Measurements from ENCODE around the gene YIPF4. TPM values are rescaled to one million over a fixed set of nuclear protein-coding genes. Genes with fewer than 3 reads are reported as not detected.
"Not testable (repeated sequence)": the region's sequence is repeated elsewhere in the genome, so short reads cannot be mapped to it uniquely, and the experiment has no call there.

YIPF4 gene
- total RNA-seq, 1 donor from 2014 or later: 15.1 TPM

DNA sequence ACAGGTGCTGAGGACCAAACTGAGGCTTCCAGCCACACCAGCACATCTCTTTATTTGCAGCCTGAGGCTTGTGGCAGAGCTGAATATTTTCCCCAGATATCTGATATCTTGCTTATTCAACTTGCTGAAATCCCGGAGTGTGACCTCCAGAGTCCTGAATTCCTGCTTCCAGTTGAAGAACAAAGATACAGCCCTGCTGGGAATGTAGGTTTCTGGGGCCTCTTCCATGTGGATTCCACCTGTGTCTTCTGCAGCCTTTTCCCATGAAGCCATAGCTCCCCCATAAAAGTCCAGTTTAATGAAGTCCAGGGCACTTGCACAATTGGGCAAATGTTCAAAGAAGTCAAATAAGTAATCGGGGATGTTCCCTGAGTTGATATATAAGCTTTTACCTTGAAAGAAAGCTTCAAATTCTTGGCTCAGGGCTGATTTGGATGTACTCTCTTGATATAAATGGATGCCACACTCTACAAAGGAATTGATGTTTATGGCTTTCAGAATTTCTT lies 27.9 kb upstream of the YIPF4 start:
- H3K4me1 ChIP-seq (ENCODE audit: control insufficient read depth in 3 of 3, insufficient read depth in 3 of 3, low read length in 3 of 3): no peaks in the 10 kb centered on the region
- no peak overlapping the region for H3K27ac ChIP-seq (ENCODE audit: low read depth, low read length)
- H3K9me3 ChIP-seq (ENCODE audit: control insufficient read depth in 3 of 3, low read length in 3 of 3): no peaks in the 10 kb centered on the region
- no peak overlapping the region for H3K4me3 ChIP-seq (ENCODE audit: low read length in 3 of 3)
- H3K27me3 ChIP-seq (ENCODE audit: control insufficient read depth in 3 of 3, insufficient read depth in 3 of 3, low read length in 3 of 3): no peaks in the 10 kb centered on the region
- H3K36me3 ChIP-seq (ENCODE audit: control insufficient read depth in 3 of 3, insufficient read depth in 3 of 3, low read length in 3 of 3): no peaks in the 10 kb centered on the region
- no peak overlapping the region for H3K9ac ChIP-seq (ENCODE audit: low read depth in 1 of 3, low read length in 3 of 3)

DNA sequence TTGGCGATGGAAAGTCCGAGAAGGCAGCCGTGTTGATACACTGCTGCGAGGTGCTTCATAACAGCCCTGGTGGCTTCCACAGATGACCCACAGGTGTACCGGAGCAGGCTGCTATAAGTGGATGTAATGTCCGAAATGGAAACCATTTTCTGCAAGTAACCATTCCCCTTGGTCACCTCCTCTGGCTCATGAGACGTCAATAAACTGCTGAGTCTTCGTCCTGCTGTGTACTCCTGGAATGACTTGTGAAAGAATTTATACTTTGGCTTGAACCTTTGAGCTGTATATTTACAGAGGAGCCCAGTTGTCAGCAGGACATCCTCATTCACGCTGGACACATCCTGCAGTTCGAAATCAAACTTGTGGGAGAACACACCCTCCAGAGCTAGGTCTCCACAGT lies 27.4 kb upstream of the YIPF4 start:
- H3K27me3 ChIP-seq (ENCODE audit: control insufficient read depth in 3 of 3, insufficient read depth in 3 of 3, low read length in 3 of 3): no peaks in the 10 kb centered on the region
- no peaks in the 10 kb centered on the region for H3K9me3 ChIP-seq (ENCODE audit: control insufficient read depth in 3 of 3, low read length in 3 of 3)
- no peak overlapping the region for H3K27ac ChIP-seq (ENCODE audit: low read depth, low read length)
- H3K4me1 ChIP-seq (ENCODE audit: control insufficient read depth in 3 of 3, insufficient read depth in 3 of 3, low read length in 3 of 3): no peaks in the 10 kb centered on the region
- no peak overlapping the region for H3K9ac ChIP-seq (ENCODE audit: low read depth in 1 of 3, low read length in 3 of 3)
- H3K4me3 ChIP-seq (ENCODE audit: low read length in 3 of 3): no peak overlapping the region
- no peaks in the 10 kb centered on the region for H3K36me3 ChIP-seq (ENCODE audit: control insufficient read depth in 3 of 3, insufficient read depth in 3 of 3, low read length in 3 of 3)

DNA sequence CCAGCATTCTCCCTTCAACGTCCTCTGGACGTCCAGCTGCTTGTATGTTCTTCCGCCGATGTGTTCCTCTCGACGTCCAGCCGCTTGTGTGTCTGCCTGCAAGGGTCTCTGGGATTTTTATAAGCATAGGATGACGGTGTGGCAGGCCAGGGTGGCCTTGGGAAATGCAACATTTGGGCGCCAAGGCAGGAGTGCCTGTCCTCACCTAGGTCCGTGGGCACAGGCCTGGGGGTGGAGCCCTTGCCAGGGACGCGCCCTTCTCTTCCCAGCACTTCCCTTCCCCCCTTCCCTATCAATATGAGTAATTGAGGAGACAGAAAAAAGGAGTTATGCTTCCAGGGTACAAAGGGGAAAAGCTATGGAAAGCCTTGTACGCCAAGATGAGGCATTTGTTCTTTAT lies 19.5 kb upstream of the YIPF4 start:
- Histone ChIP-seq H3K4me1 (ENCODE audit: control insufficient read depth in 3 of 3, insufficient read depth in 3 of 3, low read length in 3 of 3) (no peaks in the 10 kb centered on the region), H3K27me3 (ENCODE audit: control insufficient read depth in 3 of 3, insufficient read depth in 3 of 3, low read length in 3 of 3) (peaks cover 0 to 3% (median 3%) of the 10 kb centered on the region in 3 donors), H3K9me3 (ENCODE audit: control insufficient read depth in 3 of 3, low read length in 3 of 3) (no peaks in the 10 kb centered on the region), H3K9ac (ENCODE audit: low read depth in 1 of 3, low read length in 3 of 3) (no peak overlapping the region), H3K4me3 (ENCODE audit: low read length in 3 of 3) (no peak overlapping the region), H3K36me3 (ENCODE audit: control insufficient read depth in 3 of 3, insufficient read depth in 3 of 3, low read length in 3 of 3) (no peaks in the 10 kb centered on the region), H3K27ac (ENCODE audit: low read depth, low read length) (no peak overlapping the region)

DNA sequence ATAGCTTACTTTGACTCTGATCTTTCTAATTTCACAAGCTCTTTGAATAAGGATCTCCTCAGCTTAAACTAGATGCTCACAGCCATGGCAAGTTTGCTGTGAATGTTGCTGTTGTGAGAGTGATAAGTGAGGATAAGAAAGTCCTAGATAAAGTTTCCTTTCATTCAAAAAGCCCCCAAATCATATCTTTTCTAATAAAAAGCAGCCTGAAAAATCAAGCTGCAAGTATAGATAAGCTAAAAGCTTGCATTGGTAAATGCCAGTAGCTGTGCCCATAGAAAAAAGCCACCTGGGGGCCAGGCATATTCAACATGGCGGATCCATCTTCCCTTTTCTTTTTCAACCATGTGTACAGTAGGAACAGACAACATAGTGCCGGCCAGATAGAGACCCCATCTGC lies 17.3 kb upstream of the YIPF4 start:
- Histone ChIP-seq H3K36me3 (ENCODE audit: control insufficient read depth in 3 of 3, insufficient read depth in 3 of 3, low read length in 3 of 3) (no peaks in the 10 kb centered on the region), H3K9ac (ENCODE audit: low read depth in 1 of 3, low read length in 3 of 3) (no peak overlapping the region), H3K27ac (ENCODE audit: low read depth, low read length) (no peak overlapping the region), H3K4me3 (ENCODE audit: low read length in 3 of 3) (no peak overlapping the region), H3K4me1 (ENCODE audit: control insufficient read depth in 3 of 3, insufficient read depth in 3 of 3, low read length in 3 of 3) (no peaks in the 10 kb centered on the region), H3K27me3 (ENCODE audit: control insufficient read depth in 3 of 3, insufficient read depth in 3 of 3, low read length in 3 of 3) (peaks cover 0 to 5% (median 3%) of the 10 kb centered on the region in 3 donors), H3K9me3 (ENCODE audit: control insufficient read depth in 3 of 3, low read length in 3 of 3) (no peaks in the 10 kb centered on the region)

DNA sequence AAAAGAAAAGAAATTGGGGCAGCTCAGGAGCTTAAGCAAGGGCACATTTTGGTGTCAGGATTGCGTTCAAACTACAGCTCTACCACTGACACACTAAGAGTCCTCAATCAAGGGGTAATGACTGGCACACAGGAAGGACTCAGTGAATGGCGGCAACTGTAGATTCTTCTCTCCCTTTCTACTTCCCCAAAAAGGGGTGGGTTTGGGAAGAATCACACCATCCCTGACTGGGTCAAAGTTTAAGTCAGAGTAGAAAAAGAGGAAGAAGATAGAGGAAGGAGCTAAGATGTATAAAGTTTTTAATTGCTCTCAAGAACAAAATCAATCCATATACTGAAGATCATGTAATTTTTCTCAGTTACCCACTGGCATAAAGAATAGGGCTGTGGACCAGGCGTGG lies 15.6 kb upstream of the YIPF4 start:
- H3K9me3 ChIP-seq (ENCODE audit: control insufficient read depth in 3 of 3, low read length in 3 of 3): no peaks in the 10 kb centered on the region
- H3K4me1 ChIP-seq (ENCODE audit: control insufficient read depth in 3 of 3, insufficient read depth in 3 of 3, low read length in 3 of 3): no peaks in the 10 kb centered on the region
- no peaks in the 10 kb centered on the region for H3K36me3 ChIP-seq (ENCODE audit: control insufficient read depth in 3 of 3, insufficient read depth in 3 of 3, low read length in 3 of 3)
- no peak overlapping the region for H3K9ac ChIP-seq (ENCODE audit: low read depth in 1 of 3, low read length in 3 of 3)
- peaks cover 0 to 5% (median 3%) of the 10 kb centered on the region in 3 donors for H3K27me3 ChIP-seq (ENCODE audit: control insufficient read depth in 3 of 3, insufficient read depth in 3 of 3, low read length in 3 of 3)
- H3K4me3 ChIP-seq (ENCODE audit: low read length in 3 of 3): no peak overlapping the region
- no peak overlapping the region for H3K27ac ChIP-seq (ENCODE audit: low read depth, low read length)

DNA sequence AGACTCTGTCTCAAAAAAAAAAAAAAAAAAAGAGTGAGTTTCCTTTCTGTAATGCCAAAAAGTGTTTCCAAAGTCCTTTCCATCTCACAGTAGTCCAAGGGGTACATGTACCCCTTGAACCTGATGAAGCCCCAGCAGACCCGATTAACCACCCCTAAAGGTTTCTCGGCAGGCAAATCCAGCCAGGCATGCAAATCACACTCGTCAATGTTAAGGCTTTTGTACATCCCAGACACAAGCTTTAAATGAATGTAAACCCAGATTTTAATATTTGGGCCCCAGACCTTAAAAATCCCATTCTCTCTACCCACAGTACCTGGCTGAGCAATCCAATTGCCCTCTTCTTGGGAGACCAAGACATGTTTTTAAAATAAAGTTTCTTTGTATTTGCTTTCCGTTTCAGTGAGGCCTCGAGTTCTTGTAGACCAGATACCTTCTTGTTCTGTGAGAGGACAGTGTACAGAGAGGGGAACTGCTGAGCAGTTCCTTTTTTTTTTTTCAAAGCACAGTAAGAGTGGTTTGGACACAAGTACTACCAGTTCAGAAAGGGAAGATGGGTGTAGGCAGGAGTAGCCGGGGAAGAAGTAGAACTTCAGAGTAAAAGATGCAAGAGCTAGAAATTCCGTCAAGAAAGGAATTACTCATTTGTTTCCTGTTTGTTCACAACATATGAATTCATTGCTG lies 13.1 kb upstream of the YIPF4 start, which contains the start of gene NLRC4:
Gene NLRC4 (minus strand): TSS at position 465 of the 684 bp plus-strand sequence. CDS start 8,111 bp downstream, outside the sequence.
- Histone ChIP-seq H3K36me3 (ENCODE audit: control insufficient read depth in 3 of 3, insufficient read depth in 3 of 3, low read length in 3 of 3) (no peaks in the 10 kb centered on the region), H3K9me3 (ENCODE audit: control insufficient read depth in 3 of 3, low read length in 3 of 3) (no peaks in the 10 kb centered on the region), H3K27ac (ENCODE audit: low read depth, low read length) (no peak within 1 kb of the TSS), H3K4me3 (ENCODE audit: low read length in 3 of 3) (no peak within 1 kb of the TSS), H3K9ac (ENCODE audit: low read depth in 1 of 3, low read length in 3 of 3) (no peak within 1 kb of the TSS), H3K27me3 (ENCODE audit: control insufficient read depth in 3 of 3, insufficient read depth in 3 of 3, low read length in 3 of 3) (peaks cover 0 to 3% (median 2%) of the 10 kb centered on the region in 3 donors), H3K4me1 (ENCODE audit: control insufficient read depth in 3 of 3, insufficient read depth in 3 of 3, low read length in 3 of 3) (no peaks in the 10 kb centered on the region)

DNA sequence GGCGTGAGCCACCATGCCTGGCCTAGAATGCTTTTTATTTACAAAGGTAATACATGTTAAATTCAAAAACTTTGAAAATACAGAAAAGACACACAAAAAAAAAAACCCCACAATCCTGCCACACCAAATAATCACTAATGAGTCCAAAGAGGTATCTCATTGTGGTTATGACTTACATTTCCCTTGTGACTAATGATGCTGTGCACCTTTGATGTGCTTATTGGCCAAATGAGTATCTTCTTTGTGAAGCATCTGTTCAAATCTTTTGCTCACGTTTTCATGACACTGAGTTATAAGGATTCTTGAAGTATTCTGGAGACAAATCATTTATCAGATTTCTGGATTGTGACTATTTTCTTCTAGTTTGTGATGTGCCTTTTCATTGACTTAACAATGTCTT lies 6.6 kb upstream of the YIPF4 start:
- H3K27ac ChIP-seq (ENCODE audit: low read depth, low read length): no peak overlapping the region
- no peak overlapping the region for H3K4me3 ChIP-seq (ENCODE audit: low read length in 3 of 3)
- H3K9me3 ChIP-seq (ENCODE audit: control insufficient read depth in 3 of 3, low read length in 3 of 3): no peaks in the 10 kb centered on the region
- H3K36me3 ChIP-seq (ENCODE audit: control insufficient read depth in 3 of 3, insufficient read depth in 3 of 3, low read length in 3 of 3): no peaks in the 10 kb centered on the region
- no peaks in the 10 kb centered on the region for H3K27me3 ChIP-seq (ENCODE audit: control insufficient read depth in 3 of 3, insufficient read depth in 3 of 3, low read length in 3 of 3)
- no peak overlapping the region for H3K9ac ChIP-seq (ENCODE audit: low read depth in 1 of 3, low read length in 3 of 3)
- H3K4me1 ChIP-seq (ENCODE audit: control insufficient read depth in 3 of 3, insufficient read depth in 3 of 3, low read length in 3 of 3): no peaks in the 10 kb centered on the region

DNA sequence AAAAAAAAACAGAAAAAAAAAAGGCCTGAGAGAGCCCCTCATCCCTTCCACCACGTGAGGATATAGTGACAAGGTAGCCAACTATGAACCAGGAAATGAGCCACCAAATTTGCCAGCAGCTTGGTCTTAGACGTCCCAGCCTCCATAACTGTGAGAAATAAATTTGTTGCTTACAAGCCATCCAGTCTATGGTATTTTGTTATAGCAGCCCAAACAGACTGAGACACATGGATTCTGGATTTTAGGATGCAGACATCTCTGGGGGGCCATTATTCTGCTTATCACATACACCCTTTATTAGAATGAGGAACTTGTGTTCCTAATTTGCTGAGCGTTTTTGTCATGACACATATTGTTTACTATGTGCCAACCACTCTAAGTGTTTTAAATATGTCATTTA lies 5.4 kb upstream of the YIPF4 start:
- Histone ChIP-seq H3K4me1 (ENCODE audit: control insufficient read depth in 3 of 3, insufficient read depth in 3 of 3, low read length in 3 of 3) (peaks cover 0 to 2% (median 0%) of the 10 kb centered on the region in 3 donors), H3K36me3 (ENCODE audit: control insufficient read depth in 3 of 3, insufficient read depth in 3 of 3, low read length in 3 of 3) (no peaks in the 10 kb centered on the region), H3K4me3 (ENCODE audit: low read length in 3 of 3) (no peak overlapping the region), H3K27ac (ENCODE audit: low read depth, low read length) (no peak overlapping the region), H3K27me3 (ENCODE audit: control insufficient read depth in 3 of 3, insufficient read depth in 3 of 3, low read length in 3 of 3) (no peaks in the 10 kb centered on the region), H3K9me3 (ENCODE audit: control insufficient read depth in 3 of 3, low read length in 3 of 3) (no peaks in the 10 kb centered on the region), H3K9ac (ENCODE audit: low read depth in 1 of 3, low read length in 3 of 3) (no peak overlapping the region)

DNA sequence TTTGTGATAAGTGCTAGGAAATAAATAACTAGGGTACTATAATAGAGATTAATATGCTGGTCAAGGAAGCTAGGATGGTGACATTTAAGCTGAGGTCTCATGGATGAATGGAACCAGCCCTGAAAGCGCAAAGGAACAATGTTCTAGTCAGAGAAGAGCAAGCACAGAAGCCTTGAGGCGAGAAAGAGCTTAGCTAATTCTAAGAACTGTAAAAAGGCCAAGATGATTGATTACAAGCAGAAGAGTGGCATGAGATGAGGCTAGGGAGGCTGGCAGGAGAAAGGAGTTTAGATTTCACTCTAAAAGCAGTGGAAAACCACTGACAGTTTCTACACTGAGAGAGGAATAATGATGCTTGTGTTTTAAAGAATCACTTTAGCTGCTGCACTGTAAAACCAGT lies 3.4 kb upstream of the YIPF4 start:
- Histone ChIP-seq H3K9me3 (ENCODE audit: control insufficient read depth in 3 of 3, low read length in 3 of 3) (no peaks in the 10 kb centered on the region), H3K9ac (ENCODE audit: low read depth in 1 of 3, low read length in 3 of 3) (no peak overlapping the region), H3K4me3 (ENCODE audit: low read length in 3 of 3) (no peak overlapping the region), H3K4me1 (ENCODE audit: control insufficient read depth in 3 of 3, insufficient read depth in 3 of 3, low read length in 3 of 3) (peaks cover 0 to 4% (median 0%) of the 10 kb centered on the region in 3 donors), H3K27me3 (ENCODE audit: control insufficient read depth in 3 of 3, insufficient read depth in 3 of 3, low read length in 3 of 3) (no peaks in the 10 kb centered on the region), H3K36me3 (ENCODE audit: control insufficient read depth in 3 of 3, insufficient read depth in 3 of 3, low read length in 3 of 3) (no peaks in the 10 kb centered on the region), H3K27ac (ENCODE audit: low read depth, low read length) (no peak overlapping the region)

DNA sequence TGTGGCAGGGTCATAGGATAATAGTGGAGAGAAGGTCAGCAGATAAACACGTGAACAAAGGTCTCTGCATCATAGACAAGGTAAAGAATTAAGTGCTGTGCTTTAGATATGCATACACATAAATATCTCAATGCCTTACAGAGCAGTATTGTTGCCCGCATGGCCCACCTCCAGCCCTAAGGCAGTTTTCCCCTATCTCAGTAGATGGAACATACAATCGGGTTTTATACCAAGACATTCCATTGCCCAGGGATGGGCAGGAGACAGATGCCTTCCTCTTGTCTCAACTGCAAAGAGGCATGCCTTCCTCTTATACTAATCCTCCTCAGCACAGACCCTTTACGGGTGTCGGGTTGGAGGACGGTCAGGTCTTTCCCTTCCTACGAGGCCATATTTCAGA lies 1.9 kb upstream of the YIPF4 start:
- H3K4me1 ChIP-seq (ENCODE audit: control insufficient read depth in 3 of 3, insufficient read depth in 3 of 3, low read length in 3 of 3); H3K9me3 ChIP-seq (ENCODE audit: control insufficient read depth in 3 of 3, low read length in 3 of 3); H3K9ac ChIP-seq (ENCODE audit: low read depth in 1 of 3, low read length in 3 of 3); H3K36me3 ChIP-seq (ENCODE audit: control insufficient read depth in 3 of 3, insufficient read depth in 3 of 3, low read length in 3 of 3); H3K27ac ChIP-seq (ENCODE audit: low read depth, low read length); H3K27me3 ChIP-seq (ENCODE audit: control insufficient read depth in 3 of 3, insufficient read depth in 3 of 3, low read length in 3 of 3); H3K4me3 ChIP-seq (ENCODE audit: low read length in 3 of 3): not testable (repeated sequence)

Measured in skeletal muscle tissue (tissue), 4 donors.